WTC11 (cell line): ENCODE data around the gene SMARCD3. TPM values are rescaled to one million over a fixed set of nuclear protein-coding genes. Genes with fewer than 3 reads are reported as not detected.

Experiments
- ATAC-seq: fragments of 200-7000 bp; cut with Tn5 transposase; 2 replicates; pipeline ENCODE4 v1.10.0; 2021; ENCODE audit warnings: mild to moderate bottlenecking, moderate library complexity
- CTCF ChIA-PET: fragments of 300-600 bp; sonication (Branson Sonifier 250); formaldehyde crosslinking; loops from one replicate; lab custom pipeline; 2021; ENCODE audit warnings: antibody characterized with exemption; lab: Charles Lee
- POLR2A ChIA-PET: fragments of 350-600 bp; sonication (Branson Sonifier 250); formaldehyde crosslinking; loops from one replicate; lab custom pipeline; 2021; ENCODE audit warnings: antibody characterized with exemption; lab: Charles Lee
- DNase-seq: peaks from one replicate; pipeline ENCODE4 v3.0.0; 2021; ENCODE audit warnings: low spot score
- H3K27ac Mint-ChIP-seq: 2 replicates; pipeline ENCODE4 v1.8.0; 2021; ENCODE audit warnings: mixed read lengths
- H3K27me3 Mint-ChIP-seq: 2 replicates; pipeline ENCODE4 v1.8.0; 2021; ENCODE audit warnings: low read depth, mild to moderate bottlenecking, moderate library complexity, mixed read lengths
- H3K36me3 Mint-ChIP-seq: 2 replicates; pipeline ENCODE4 v1.8.0; 2021; ENCODE audit warnings: mixed read lengths
- H3K4me1 Mint-ChIP-seq: 2 replicates; pipeline ENCODE4 v1.8.0; 2022; ENCODE audit warnings: mixed read lengths
- H3K4me3 Mint-ChIP-seq: 2 replicates; pipeline ENCODE4 v1.8.0; 2021; ENCODE audit warnings: mild to moderate bottlenecking, moderate library complexity, mixed read lengths
- H3K9me3 Mint-ChIP-seq: 2 replicates; pipeline ENCODE4 v1.8.0; 2021; ENCODE audit warnings: mixed read lengths
- FOXJ3 ChIP-seq: sonication (generic); formaldehyde crosslinking; IDR thresholded peaks from 2 replicates; pipeline ENCODE4 v1.9.0; 2021; ENCODE audit warnings: missing genetic modification reagents, mild to moderate bottlenecking, borderline replicate concordance
- GTF2I ChIP-seq: fragments of 250-450 bp; sonication (Bioruptor Pico); conservative IDR thresholded peaks from 2 replicates; pipeline ENCODE4 v1.4.0; 2021; ENCODE audit warnings: mild to moderate bottlenecking
- MXD4 ChIP-seq: fragments of 250-450 bp; sonication (Bioruptor Pico); IDR thresholded peaks from 2 replicates; pipeline ENCODE4 v1.8.0; 2021; ENCODE audit warnings: mild to moderate bottlenecking, moderate library complexity, borderline replicate concordance
- NFATC4 ChIP-seq: fragments of 250-450 bp; sonication (Bioruptor Pico); IDR thresholded peaks from 2 replicates; pipeline ENCODE4 v1.9.0; 2021; ENCODE audit warnings: mild to moderate bottlenecking
- NR1H2 ChIP-seq: sonication (generic); formaldehyde crosslinking; IDR thresholded peaks from 2 replicates; pipeline ENCODE4 v1.9.0; 2021; ENCODE audit warnings: mild to moderate bottlenecking, moderate library complexity, missing genetic modification reagents
- NR2C2 ChIP-seq: sonication (generic); formaldehyde crosslinking; IDR thresholded peaks from 2 replicates; pipeline ENCODE4 v1.8.0; 2022; ENCODE audit warnings: mild to moderate bottlenecking, missing genetic modification reagents
- PRDM15 ChIP-seq: sonication (generic); formaldehyde crosslinking; IDR thresholded peaks from 2 replicates; pipeline ENCODE4 v1.8.0; 2022; ENCODE audit warnings: missing genetic modification reagents
- PRRX2 ChIP-seq: fragments of 250-450 bp; sonication (Bioruptor Pico); IDR thresholded peaks from 2 replicates; pipeline ENCODE4 v1.8.0; 2021; ENCODE audit warnings: mild to moderate bottlenecking
- RELA ChIP-seq: sonication (generic); formaldehyde crosslinking; IDR thresholded peaks from 2 replicates; pipeline ENCODE4 v1.8.1; 2022; ENCODE audit warnings: missing genetic modification reagents, mild to moderate bottlenecking, borderline replicate concordance
- TP53 ChIP-seq: sonication (generic); formaldehyde crosslinking; IDR thresholded peaks from 2 replicates; pipeline ENCODE4 v1.8.1; 2023; ENCODE audit warnings: mild to moderate bottlenecking, missing genetic modification reagents
- ZNF219 ChIP-seq: sonication (generic); formaldehyde crosslinking; IDR thresholded peaks from 2 replicates; pipeline ENCODE4 v1.8.0; 2023; ENCODE audit warnings: missing genetic modification reagents, mild to moderate bottlenecking, borderline replicate concordance
- ZNF263 ChIP-seq: sonication (generic); formaldehyde crosslinking; IDR thresholded peaks from 2 replicates; pipeline ENCODE4 v1.8.1; 2022; ENCODE audit warnings: low read depth, mild to moderate bottlenecking, moderate library complexity, missing genetic modification reagents
- ZNF532 ChIP-seq: fragments of 250-450 bp; sonication (Bioruptor Pico); IDR thresholded peaks from 2 replicates; pipeline ENCODE4 v1.9.0; 2021; ENCODE audit warnings: mild to moderate bottlenecking, borderline replicate concordance
- total RNA-seq: library from RNA; stranded (reverse); gene quantifications from 3 replicates; pipeline ENCODE4 v1.2.3, GENCODE V29; 2021
- TF ChIP-seq, protein P1 (sequence below): sonication (generic); formaldehyde crosslinking; IDR thresholded peaks from 2 replicates; pipeline ENCODE4 v1.8.1; 2023; ENCODE audit warnings: mild to moderate bottlenecking, missing genetic modification reagents, borderline replicate concordance
- TF ChIP-seq, protein P2 (sequence below): sonication (generic); formaldehyde crosslinking; IDR thresholded peaks from 2 replicates; pipeline ENCODE4 v1.8.0; 2022; ENCODE audit warnings: mild to moderate bottlenecking, missing genetic modification reagents
- TF ChIP-seq, protein P3 (sequence below): sonication (generic); formaldehyde crosslinking; IDR thresholded peaks from 2 replicates; pipeline ENCODE4 v1.8.1; 2023; ENCODE audit warnings: mild to moderate bottlenecking, missing genetic modification reagents, moderate library complexity

Gene SMARCD3
- total RNA-seq, 1 experiment from 2014 or later = 5.9 TPM

- no peak for TF ChIP-seq ZNF532
- TF ChIP-seq, protein P1, sequence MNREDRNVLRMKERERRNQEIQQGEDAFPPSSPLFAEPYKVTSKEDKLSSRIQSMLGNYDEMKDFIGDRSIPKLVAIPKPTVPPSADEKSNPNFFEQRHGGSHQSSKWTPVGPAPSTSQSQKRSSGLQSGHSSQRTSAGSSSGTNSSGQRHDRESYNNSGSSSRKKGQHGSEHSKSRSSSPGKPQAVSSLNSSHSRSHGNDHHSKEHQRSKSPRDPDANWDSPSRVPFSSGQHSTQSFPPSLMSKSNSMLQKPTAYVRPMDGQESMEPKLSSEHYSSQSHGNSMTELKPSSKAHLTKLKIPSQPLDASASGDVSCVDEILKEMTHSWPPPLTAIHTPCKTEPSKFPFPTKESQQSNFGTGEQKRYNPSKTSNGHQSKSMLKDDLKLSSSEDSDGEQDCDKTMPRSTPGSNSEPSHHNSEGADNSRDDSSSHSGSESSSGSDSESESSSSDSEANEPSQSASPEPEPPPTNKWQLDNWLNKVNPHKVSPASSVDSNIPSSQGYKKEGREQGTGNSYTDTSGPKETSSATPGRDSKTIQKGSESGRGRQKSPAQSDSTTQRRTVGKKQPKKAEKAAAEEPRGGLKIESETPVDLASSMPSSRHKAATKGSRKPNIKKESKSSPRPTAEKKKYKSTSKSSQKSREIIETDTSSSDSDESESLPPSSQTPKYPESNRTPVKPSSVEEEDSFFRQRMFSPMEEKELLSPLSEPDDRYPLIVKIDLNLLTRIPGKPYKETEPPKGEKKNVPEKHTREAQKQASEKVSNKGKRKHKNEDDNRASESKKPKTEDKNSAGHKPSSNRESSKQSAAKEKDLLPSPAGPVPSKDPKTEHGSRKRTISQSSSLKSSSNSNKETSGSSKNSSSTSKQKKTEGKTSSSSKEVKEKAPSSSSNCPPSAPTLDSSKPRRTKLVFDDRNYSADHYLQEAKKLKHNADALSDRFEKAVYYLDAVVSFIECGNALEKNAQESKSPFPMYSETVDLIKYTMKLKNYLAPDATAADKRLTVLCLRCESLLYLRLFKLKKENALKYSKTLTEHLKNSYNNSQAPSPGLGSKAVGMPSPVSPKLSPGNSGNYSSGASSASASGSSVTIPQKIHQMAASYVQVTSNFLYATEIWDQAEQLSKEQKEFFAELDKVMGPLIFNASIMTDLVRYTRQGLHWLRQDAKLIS (CRISPR knock-in tag) = no peak
Measured at GRCh38 chr7:151257990-151258389, 9.5 kb upstream of the SMARCD3 start (continued).

GRCh38 chr7:151256410-151257045, 8.0 kb upstream of the SMARCD3 start:
- H3K27me3 Mint-ChIP-seq = peaks cover 50% of the 10 kb centered on the region
- no peak overlapping the region for H3K27ac Mint-ChIP-seq
- CTCF ChIA-PET = interaction anchor here (0.8 to 2.3 kb wide), 8 partner anchors 9 to 247 kb away, joined by 3 to 15 read pairs (median 4); partner anchors contain the start of gene ABCF2
- no peak for DNase-seq
- POLR2A ChIA-PET = interaction anchor here (1.0 kb wide), 1 partner anchor 29 kb away, joined by 3 read pairs; no protein-coding TSS in a partner anchor
- no peaks in the 10 kb centered on the region for H3K9me3 Mint-ChIP-seq
- H3K36me3 Mint-ChIP-seq = no peaks in the 10 kb centered on the region
- ATAC-seq = no peak
- no peak overlapping the region for H3K4me3 Mint-ChIP-seq
- peaks cover 19% of the 10 kb centered on the region for H3K4me1 Mint-ChIP-seq
- TF ChIP-seq PRRX2 (CRISPR knock-in tag) (no peak), NR1H2 (CRISPR knock-in tag) (no peak), RELA (CRISPR knock-in tag) (no peak), GTF2I (CRISPR knock-in tag) (no peak), ZNF263 (CRISPR knock-in tag) (no peak), TP53 (no peak), NFATC4 (CRISPR knock-in tag) (no peak), NR2C2 (no peak), MXD4 (CRISPR knock-in tag) (no peak), FOXJ3 (no peak), ZNF219 (CRISPR knock-in tag) (no peak), PRDM15 (CRISPR knock-in tag) (no peak)
- TF ChIP-seq, protein P2, sequence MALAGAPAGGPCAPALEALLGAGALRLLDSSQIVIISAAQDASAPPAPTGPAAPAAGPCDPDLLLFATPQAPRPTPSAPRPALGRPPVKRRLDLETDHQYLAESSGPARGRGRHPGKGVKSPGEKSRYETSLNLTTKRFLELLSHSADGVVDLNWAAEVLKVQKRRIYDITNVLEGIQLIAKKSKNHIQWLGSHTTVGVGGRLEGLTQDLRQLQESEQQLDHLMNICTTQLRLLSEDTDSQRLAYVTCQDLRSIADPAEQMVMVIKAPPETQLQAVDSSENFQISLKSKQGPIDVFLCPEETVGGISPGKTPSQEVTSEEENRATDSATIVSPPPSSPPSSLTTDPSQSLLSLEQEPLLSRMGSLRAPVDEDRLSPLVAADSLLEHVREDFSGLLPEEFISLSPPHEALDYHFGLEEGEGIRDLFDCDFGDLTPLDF (CRISPR knock-in tag) = no peak
- TF ChIP-seq, protein P1 (CRISPR knock-in tag) = no peak
- TF ChIP-seq, protein P3, sequence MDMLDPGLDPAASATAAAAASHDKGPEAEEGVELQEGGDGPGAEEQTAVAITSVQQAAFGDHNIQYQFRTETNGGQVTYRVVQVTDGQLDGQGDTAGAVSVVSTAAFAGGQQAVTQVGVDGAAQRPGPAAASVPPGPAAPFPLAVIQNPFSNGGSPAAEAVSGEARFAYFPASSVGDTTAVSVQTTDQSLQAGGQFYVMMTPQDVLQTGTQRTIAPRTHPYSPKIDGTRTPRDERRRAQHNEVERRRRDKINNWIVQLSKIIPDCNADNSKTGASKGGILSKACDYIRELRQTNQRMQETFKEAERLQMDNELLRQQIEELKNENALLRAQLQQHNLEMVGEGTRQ (CRISPR knock-in tag) = no peak
